Activated naive CD4-positive, alpha-beta T cell treated with anti-CD3 and anti-CD28 coated beads, Interleukin-2, amount 50 U/mL, for 16 hours (primary cell): Measurements from ENCODE around the gene ITSN1.

ENCODE experiments used
- DNase-seq: peaks from one replicate; pipeline ENCODE4 v3.0.0-alpha.2; 2020

The ITSN1 gene

DNA sequence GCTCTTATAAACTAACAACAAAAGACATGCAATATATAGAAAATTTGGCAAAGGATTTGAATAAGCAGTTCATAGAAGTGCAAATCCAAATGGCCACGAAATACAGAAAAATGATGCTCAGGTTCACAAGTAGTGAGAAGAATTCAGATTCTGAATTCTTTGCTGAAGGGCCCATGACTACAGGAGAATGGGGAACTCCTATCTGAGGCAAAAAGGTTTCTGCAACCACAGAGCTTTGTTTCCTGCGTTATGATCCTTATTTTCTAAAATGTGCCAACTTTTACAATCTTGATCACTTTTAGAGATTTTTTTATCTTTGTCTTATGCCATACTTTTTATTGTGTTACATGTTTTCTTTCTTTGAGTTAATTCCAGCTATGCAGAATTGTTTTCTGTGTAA, 91.3 kb downstream of the ITSN1 start:
- no peak for DNase-seq

- no peak for DNase-seq
These were observed 92.0 kb downstream of the ITSN1 start for GRCh38 chr21:33734291-33734690.

GRCh38 chr21:33734818-33735217, 92.5 kb downstream of the ITSN1 start:
- no peak for DNase-seq

DNA sequence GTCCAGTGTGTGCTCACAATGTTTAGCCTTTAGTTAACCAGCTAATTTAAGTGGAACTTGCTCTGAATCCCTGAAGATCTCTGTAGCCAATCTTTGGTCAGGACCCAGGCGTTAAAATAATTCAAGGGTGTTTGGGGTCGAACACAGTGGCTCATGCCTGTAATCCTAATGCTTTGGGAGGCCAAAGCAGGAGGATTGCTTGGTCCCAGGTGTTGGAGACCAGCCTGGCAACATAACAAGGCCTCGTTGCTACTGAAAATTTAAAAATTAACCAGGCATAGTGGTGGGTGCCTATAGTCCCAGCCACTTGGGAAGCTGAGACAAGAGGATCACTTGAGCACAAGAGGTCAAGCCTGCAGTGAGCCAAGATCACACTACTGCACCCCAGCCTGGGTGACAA, 94.3 kb downstream of the ITSN1 start:
- DNase-seq: no peak

- DNase-seq: no peak
These were observed 97.4 kb downstream of the ITSN1 start for GRCh38 chr21:33739701-33740100.

DNA sequence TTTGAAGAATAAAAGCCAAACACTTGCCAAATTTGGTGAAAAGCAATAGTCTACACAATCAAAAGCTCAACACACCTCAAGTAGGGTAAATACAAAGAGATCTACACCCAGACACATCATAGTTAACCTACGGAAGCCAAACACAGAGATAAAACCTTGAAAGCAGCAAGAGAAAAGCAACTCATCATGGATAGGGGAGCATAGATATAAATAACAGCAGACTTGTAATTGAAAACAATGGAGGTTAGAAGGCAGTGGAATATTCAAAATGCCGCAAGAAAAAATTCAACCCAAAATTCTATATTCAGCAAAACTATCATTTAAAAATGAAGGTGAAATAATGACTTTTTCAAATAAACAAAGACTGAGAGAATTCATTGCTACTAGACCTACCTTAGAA, 105.1 kb downstream of the ITSN1 start:
- DNase-seq: no peak

DNA sequence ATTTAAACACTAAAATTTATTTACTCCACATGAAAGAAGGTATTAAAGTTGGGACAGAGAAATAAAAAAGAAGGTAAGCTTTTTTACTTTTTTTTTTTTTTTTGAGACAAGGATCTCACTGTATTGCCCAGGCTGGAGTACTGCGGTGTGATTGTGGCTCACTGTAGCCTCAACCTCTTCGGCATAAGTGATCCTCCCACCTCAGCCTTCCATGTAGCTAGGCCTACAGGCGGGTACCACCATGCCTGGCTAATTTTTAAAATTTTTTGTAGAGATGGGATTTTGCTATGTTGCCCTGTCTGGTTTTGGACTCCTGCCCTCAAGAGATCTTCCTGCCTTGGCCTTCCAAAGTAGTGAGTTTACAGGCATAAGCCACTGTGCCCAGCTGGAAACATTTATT, 106.6 kb downstream of the ITSN1 start:
- DNase-seq: no peak

- no peak for DNase-seq
These were observed 107.7 kb downstream of the ITSN1 start for GRCh38 chr21:33750017-33750416.

GRCh38 chr21:33751120-33751519, 108.8 kb downstream of the ITSN1 start:
- DNase-seq: no peak

DNA sequence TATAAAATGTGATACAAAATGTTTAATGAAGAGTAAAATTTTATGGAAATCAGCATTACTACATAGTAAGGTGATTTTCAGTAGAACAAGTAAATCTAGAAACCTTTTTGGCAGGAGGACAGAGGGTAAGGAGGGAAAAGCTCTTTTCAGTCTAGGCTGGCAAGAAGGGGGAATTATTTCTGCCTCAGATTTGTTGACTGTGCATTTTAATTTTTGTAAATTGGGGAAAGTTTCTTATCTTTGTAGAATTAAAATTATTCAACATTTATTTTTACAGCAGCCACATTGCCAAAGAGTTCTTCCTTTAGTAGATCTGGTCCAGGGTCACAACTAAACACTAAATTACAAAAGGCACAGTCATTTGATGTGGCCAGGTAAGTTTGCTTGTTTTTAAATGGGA, 109.2 kb downstream of the ITSN1 start:
- DNase-seq: no peak

DNA sequence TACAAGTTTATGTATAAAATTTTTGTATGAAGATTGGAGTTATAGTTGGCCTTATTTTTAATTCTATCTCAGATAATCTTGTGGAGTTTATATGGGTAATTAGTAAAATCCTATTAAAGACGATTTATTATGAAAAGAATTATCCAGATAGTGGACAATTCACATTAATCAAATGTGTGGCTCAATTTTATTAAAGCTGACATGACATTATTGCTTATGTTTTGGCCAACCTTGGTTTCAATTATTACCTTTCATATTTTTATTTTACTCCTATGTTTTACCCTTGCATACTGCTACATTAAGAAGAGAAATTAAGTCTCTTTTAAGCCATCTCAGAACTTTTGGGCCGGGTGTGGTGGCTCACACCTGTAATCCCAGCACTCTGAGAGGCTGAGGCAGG, 110.0 kb downstream of the ITSN1 start:
- DNase-seq: no peak

- no peak for DNase-seq
These were observed 111.6 kb downstream of the ITSN1 start for GRCh38 chr21:33753886-33754285.

GRCh38 chr21:33754481-33754880, 112.2 kb downstream of the ITSN1 start:
- no peak for DNase-seq

GRCh38 chr21:33755354-33755753, 113.1 kb downstream of the ITSN1 start:
- no peak for DNase-seq

DNA sequence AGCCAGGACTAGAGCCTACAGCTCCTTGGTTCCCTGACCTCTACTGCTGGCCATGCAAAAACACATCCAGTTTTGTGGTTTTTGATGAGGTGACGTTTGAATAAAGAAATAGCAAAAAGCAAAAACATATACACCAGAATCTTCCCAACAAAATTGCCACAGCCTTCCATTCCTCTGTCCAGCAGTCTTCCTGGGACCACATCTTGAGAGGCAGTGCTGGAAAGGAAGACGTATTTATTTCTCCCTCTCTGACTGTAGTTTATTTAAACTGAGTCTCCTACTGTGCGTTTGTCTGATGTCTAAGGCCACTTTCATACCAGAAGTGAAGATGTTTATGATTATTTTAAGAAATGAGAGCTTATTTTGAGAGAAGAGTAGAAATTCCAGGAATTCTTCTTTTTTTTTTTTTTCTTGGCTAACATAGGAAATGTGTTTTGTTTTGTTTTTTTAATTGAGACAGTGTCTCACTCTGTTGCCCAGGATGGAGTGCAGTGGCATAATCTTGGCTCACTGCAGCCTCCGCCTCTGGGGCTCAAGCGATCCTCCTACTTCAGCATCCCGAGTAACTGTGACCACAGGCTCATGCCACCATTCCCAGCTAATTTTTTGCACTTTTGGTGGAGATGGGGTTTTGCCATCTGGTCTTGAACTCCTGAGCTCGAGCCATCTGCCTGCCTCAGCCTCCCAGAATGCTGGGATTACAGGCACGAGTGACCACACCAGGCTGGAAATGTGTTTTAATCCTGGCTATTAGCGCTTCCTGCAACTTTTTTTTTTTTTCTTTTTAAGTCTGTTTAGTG, 118.5 kb downstream of the ITSN1 start:
- DNase-seq: no peak

DNA sequence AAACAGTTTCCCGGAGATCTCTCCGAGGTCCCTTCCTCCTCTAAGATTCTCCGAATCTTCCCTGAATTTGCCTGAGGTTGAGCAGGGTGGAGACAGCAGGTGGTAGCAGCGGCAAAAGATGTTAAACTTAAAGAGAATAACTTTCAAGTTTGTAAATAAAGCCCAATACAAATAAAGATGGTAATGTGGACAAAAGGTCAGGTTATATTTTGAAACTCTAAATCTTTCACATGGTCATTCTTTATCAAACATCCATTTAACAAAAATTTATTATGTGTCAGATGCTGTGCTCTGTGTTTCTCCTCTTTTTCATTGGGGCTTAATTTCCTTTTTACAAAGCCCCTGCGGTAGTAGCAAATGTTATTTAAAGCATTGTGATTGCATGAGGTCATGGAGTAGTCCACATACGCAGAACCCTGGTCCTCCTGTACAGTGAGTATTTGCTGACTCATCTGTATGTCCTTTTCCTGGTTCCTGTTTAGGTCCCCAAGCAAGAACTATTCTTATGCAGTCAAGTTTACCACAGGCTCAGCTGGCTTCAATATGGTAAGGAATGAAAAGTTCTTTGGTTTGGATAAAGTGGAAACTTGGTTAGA, 119.2 kb downstream of the ITSN1 start:
- no peak for DNase-seq

GRCh38 chr21:33762803-33763581, 120.7 kb downstream of the ITSN1 start:
- DNase-seq: no peak

DNA sequence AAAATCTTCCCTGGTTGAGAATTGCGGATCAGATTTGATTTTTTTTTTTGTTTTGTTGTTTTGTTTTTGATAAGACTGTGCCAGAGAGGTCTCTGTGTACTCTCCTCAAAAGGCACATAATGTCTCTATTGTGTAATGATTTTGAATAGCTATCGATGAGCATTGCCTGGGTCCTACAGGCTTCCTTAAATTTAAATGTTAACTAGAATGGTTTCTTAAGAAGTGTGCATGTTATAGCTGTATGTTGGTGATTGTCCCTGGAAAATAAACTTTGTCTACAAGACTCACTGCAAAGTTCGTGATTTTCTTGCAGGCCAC, 121.2 kb downstream of the ITSN1 start:
- DNase-seq: no peak

DNA sequence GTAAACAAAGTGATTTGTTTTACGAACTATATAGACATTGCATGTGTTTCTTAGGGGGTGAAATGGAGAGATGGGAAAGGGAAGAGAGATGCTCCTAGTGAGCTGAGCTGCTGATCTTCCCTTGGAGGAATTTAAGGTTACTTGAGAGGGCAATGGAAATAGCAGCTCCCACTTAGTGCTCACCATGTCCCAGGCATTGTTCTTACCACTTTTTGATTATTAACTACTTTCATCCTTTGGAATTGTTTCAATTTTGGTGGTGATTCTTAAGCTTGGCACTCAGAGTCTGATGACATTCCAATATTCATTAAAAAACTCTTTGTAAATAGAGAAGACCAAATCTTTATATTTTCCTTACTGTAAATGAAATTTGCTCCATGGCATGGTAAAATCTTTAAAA, 124.9 kb downstream of the ITSN1 start:
- DNase-seq: no peak

- DNase-seq: no peak
These were observed 125.7 kb downstream of the ITSN1 start for GRCh38 chr21:33767960-33768359.

DNA sequence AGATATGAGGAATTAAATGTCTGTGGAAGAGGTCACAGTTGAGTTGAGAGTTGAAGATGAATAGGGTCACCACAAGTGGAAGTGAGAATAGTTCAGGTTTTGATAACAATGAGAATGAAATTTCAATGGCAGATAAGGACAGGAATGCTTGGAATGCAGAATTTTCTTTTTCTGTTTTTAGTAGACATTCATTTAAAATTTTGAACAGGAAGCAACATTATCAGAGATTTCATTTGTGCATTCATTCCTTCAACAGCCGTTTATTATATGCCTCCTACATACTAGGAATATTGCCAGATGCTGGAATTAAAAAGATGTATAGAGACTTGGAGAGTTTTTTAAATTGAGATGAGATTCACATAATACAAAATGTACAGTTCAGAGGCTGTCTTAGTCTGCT, 126.8 kb downstream of the ITSN1 start:
- no peak for DNase-seq

GRCh38 chr21:33770542-33770941, 128.2 kb downstream of the ITSN1 start:
- no peak for DNase-seq

GRCh38 chr21:33771976-33772375, 129.7 kb downstream of the ITSN1 start:
- DNase-seq: no peak

- no peak for DNase-seq
These were observed 132.2 kb downstream of the ITSN1 start for GRCh38 chr21:33774551-33774950.
